GM12878 (cell line): ENCODE data around the gene CASR. TPM values are rescaled to one million over a fixed set of nuclear protein-coding genes. Genes with fewer than 3 reads are reported as not detected.

Experiments used
- ATAC-seq: fragments of 200-7000 bp; cut with Tn5 transposase; 3 replicates; pipeline ENCODE4 v1.9.1; 2020; ENCODE audit warnings: mild to moderate bottlenecking, moderate library complexity
- BruUV-seq: library from RNA; stranded (reverse); fragments of 400-500 nt; replicated peaks from 2 replicates; lab custom pipeline; 2021; lab: Mats Ljungman, UMichigan
- CTCF ChIA-PET: fragments of 300-600 bp; sonication (Branson Sonifier 250); formaldehyde crosslinking; extraction: SDS; loops from one replicate; lab custom pipeline; 2021; ENCODE audit warnings: inconsistent platforms; lab: Yijun Ruan, JAX
- POLR2A ChIA-PET: fragments of 350-600 bp; formaldehyde crosslinking; extraction: SDS; loops from one replicate; lab custom pipeline; 2021; ENCODE audit warnings: inconsistent platforms; lab: Charles Lee
- RAD21 ChIA-PET: fragments of 300-600 bp; sonication (Branson Sonifier 250); formaldehyde crosslinking; loops from one replicate; lab custom pipeline; 2023; ENCODE audit warnings: antibody characterized with exemption; ENCODE audit not compliant: unreplicated experiment; lab: Charles Lee
- SMC1A ChIA-PET: fragments of 300-600 bp; sonication (Branson Sonifier 250); formaldehyde crosslinking; loops from one replicate; lab custom pipeline; 2023; ENCODE audit not compliant: unreplicated experiment, uncharacterized antibody; lab: Charles Lee
- DNase-seq: peaks from one replicate; pipeline ENCODE4 v3.0.0-alpha.2; 2011; ENCODE audit warnings: low read depth, low spot score
- FAIRE-seq: peaks from 3 replicates; lab custom pipeline; 2011; peaks lifted over from hg19 to GRCh38; lab: Jason Lieb, UNC
- H2AFZ ChIP-seq: 2 replicates; pipeline ENCODE4 v1.6.0; 2011; ENCODE audit warnings: low read depth, low read length, control low read depth; ENCODE audit not compliant: control insufficient read depth
- H3K27ac ChIP-seq: 2 replicates; pipeline ENCODE4 v1.5.1; 2011; ENCODE audit warnings: control low read depth; ENCODE audit not compliant: control insufficient read depth, insufficient read depth
- H3K27me3 ChIP-seq, 2 experiments: replicated peaks in 1 of 2; 2 replicates each; pipeline versions ENCODE4 v1.6.0 to v1.6.1; 2011; ENCODE audit warnings: low read length in 1 of 2; ENCODE audit not compliant: control insufficient read depth in 2 of 2, insufficient read depth in 2 of 2
- H3K36me3 ChIP-seq, 2 experiments: 2 replicates each; pipeline ENCODE4 v1.5.1; 2011; ENCODE audit warnings: low read length in 1 of 2; ENCODE audit not compliant: control insufficient read depth in 2 of 2, insufficient read depth in 2 of 2
- H3K4me1 ChIP-seq: 2 replicates; pipeline ENCODE4 v1.6.1; 2011; ENCODE audit warnings: mild to moderate bottlenecking, low read length, moderate library complexity, mixed read lengths; ENCODE audit not compliant: control insufficient read depth, insufficient read depth
- H3K4me2 ChIP-seq: 2 replicates; pipeline ENCODE4 v1.6.0; 2011; ENCODE audit warnings: control low read depth; ENCODE audit not compliant: control insufficient read depth, insufficient read depth
- H3K4me3 ChIP-seq: fragments of 200-600 bp; sonication (generic); 2 replicates; pipeline ENCODE4 v1.5.1; 2016
- H3K79me2 ChIP-seq: 2 replicates; pipeline ENCODE4 v1.6.0; 2011; ENCODE audit warnings: low read length; ENCODE audit not compliant: control insufficient read depth, insufficient read depth
- H3K9ac ChIP-seq: 2 replicates; pipeline ENCODE4 v1.8.0; 2011; ENCODE audit warnings: low read length, control low read depth, mixed read lengths; ENCODE audit not compliant: control insufficient read depth, insufficient read depth
- H3K9me3 ChIP-seq: replicated peaks from 3 replicates; pipeline ENCODE4 v1.5.1; 2011; ENCODE audit warnings: mild to moderate bottlenecking, low read length; ENCODE audit not compliant: control insufficient read depth, insufficient read depth
- H4K20me1 ChIP-seq: 2 replicates; pipeline ENCODE4 v1.6.0; 2011; ENCODE audit not compliant: control insufficient read depth, insufficient read depth
- HDAC6 ChIP-seq: fragments of 200-600 bp; sonication (generic); IDR thresholded peaks from one replicate; pipeline ENCODE4 v1.8.0; 2017; ENCODE audit warnings: antibody characterized with exemption; ENCODE audit not compliant: unreplicated experiment
- HDGF ChIP-seq: fragments of 450-650 bp; IDR thresholded peaks from 2 replicates; pipeline ENCODE4 v1.6.1; 2016; ENCODE audit warnings: antibody characterized with exemption
- SPI1 ChIP-seq: IDR thresholded peaks from 2 replicates; pipeline ENCODE4 v1.6.1; 2011; ENCODE audit warnings: low read depth, mild to moderate bottlenecking, low read length, moderate library complexity, borderline replicate concordance; ENCODE audit not compliant: insufficient read depth
- in situ Hi-C: fragments of 300-500 bp; cut with MboI; formaldehyde crosslinking; loops from 9 replicates; pipeline ENCODE4 v1.14.3; 2018; ENCODE audit warnings: mixed read lengths
- intact Hi-C: fragments of 100-400 bp; cut with micrococcal nuclease; formaldehyde crosslinking; loops from one replicate; pipeline ENCODE4 v1.14.2; 2022; ENCODE audit not compliant: unreplicated experiment
- polyA plus RNA-seq, 11 experiments: library from polyadenylated mRNA; depleted of rRNA in 4 of 11; unstranded in 6 of 11; stranded (reverse) in 5 of 11; fragments of >200 nt; fragmentation: Nextera tagmentation in 4 of 11; fragmentation: Illumina TruSeq in 1 of 11; extraction: Ambion mirVana in 4 of 11; extraction: Trizol in 1 of 11; gene quantifications; 1 replicate in 1 of 11; 2 replicates in 10 of 11; pipeline versions ENCODE4 v1.2.1 to v1.2.3, GENCODE V29; 2011 to 2016; ENCODE audit warnings: inconsistent platforms in 2 of 11, missing spikeins in 2 of 11, low read depth in 1 of 11
- total RNA-seq, 4 experiments: library from RNA; depleted of rRNA in 3 of 4; stranded (reverse); fragments of >200 nt in 3 of 4; fragmentation: Illumina TruSeq in 1 of 4; extraction: Trizol in 1 of 4; gene quantifications; 2 replicates each; pipeline versions ENCODE4 v1.2.1 to v1.2.3, GENCODE V29; 2013 to 2021
- TF ChIP-seq, protein P1 (sequence below): fragments of 450-650 bp; IDR thresholded peaks from 2 replicates; pipeline ENCODE4 v1.6.1; 2016; ENCODE audit warnings: mild to moderate bottlenecking, moderate library complexity, borderline replicate concordance

Gene CASR
- total and polyA plus RNA-seq, 10 of the 15 experiments (the other 5 are each of a cell fraction or from before 2014, with no cell fraction given), result 0.04 to 0.37 (median 0.11) TPM

DNA sequence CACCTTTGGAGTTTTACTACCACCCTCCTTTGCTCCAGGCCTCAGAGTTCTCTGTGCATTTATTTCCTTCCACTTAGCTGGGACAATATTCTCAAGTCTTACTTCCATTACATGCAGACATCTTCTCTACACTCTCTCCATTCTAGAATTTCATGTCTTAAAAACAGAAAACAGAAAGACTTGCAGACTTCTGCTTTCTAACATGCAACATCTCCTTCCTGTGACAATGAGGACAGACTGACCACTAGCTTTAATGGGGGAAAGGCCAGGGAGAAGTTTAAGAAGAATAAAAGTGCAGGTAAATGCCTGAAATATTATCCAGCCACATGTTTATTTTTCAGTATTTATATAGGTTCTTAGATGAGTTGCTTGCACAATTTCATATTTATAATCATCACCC is 124.5 kb downstream of the CASR start:
- ATAC-seq (no peak), FAIRE-seq (no peak), DNase-seq (no peak)
- SMC1A ChIA-PET, result interaction anchor here (0.6 to 10.0 kb wide), 27 partner anchors 9 to 760 kb away, joined by 3 to 204 read pairs (median 13); partner anchors contain the start of genes FAM162A and MIX23
- Histone ChIP-seq H3K4me2 (no peak overlapping the region), H3K79me2 (no peaks in the 10 kb centered on the region), H3K27me3 (no peaks in the 10 kb centered on the region), H3K9ac (no peak overlapping the region), H3K9me3 (no peaks in the 10 kb centered on the region), H2AFZ (peak overlapping the region; percentile 18), H3K27ac (no peak overlapping the region), H3K4me3 (no peak overlapping the region), H4K20me1 (no peaks in the 10 kb centered on the region), H3K36me3 (no peaks in the 10 kb centered on the region), H3K4me1 (peaks cover 21% of the 10 kb centered on the region)
- RAD21 ChIA-PET, result interaction anchor here (1.2 to 5.4 kb wide), 18 partner anchors 11 to 232 kb away, joined by 3 to 114 read pairs (median 20); partner anchors contain the start of genes FAM162A, MIX23 and WDR5B
- intact Hi-C loops, result loop anchor here (2.0 to 5.0 kb wide), 2 partner anchors 15 to 74 kb away; partner anchors contain the start of genes FAM162A and MIX23
- in situ Hi-C loops, result no loop called here
- TF ChIP-seq HDAC6, result no peak
- TF ChIP-seq, protein P1, sequence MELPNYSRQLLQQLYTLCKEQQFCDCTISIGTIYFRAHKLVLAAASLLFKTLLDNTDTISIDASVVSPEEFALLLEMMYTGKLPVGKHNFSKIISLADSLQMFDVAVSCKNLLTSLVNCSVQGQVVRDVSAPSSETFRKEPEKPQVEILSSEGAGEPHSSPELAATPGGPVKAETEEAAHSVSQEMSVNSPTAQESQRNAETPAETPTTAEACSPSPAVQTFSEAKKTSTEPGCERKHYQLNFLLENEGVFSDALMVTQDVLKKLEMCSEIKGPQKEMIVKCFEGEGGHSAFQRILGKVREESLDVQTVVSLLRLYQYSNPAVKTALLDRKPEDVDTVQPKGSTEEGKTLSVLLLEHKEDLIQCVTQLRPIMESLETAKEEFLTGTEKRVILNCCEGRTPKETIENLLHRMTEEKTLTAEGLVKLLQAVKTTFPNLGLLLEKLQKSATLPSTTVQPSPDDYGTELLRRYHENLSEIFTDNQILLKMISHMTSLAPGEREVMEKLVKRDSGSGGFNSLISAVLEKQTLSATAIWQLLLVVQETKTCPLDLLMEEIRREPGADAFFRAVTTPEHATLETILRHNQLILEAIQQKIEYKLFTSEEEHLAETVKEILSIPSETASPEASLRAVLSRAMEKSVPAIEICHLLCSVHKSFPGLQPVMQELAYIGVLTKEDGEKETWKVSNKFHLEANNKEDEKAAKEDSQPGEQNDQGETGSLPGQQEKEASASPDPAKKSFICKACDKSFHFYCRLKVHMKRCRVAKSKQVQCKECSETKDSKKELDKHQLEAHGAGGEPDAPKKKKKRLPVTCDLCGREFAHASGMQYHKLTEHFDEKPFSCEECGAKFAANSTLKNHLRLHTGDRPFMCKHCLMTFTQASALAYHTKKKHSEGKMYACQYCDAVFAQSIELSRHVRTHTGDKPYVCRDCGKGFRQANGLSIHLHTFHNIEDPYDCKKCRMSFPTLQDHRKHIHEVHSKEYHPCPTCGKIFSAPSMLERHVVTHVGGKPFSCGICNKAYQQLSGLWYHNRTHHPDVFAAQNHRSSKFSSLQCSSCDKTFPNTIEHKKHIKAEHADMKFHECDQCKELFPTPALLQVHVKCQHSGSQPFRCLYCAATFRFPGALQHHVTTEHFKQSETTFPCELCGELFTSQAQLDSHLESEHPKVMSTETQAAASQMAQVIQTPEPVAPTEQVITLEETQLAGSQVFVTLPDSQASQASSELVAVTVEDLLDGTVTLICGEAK, result no peak
- no peak for TF ChIP-seq HDGF
- TF ChIP-seq SPI1, result peak; percentile 35; the same call in 1 of the 2 replicates
- POLR2A ChIA-PET, result interaction anchor here (0.5 to 3.0 kb wide), 6 partner anchors 13 to 122 kb away, joined by 4 to 26 read pairs (median 10); partner anchors contain the start of genes FAM162A and MIX23
- BruUV-seq, result no TSS peak
- CTCF ChIA-PET, result interaction anchor here (0.5 to 7.4 kb wide), 21 partner anchors 9 to 765 kb away, joined by 3 to 192 read pairs (median 15); partner anchors contain the start of genes FAM162A and POLQ
